Measurements from ENCODE around the gene PCDHA12. TPM values are rescaled to one million over a fixed set of nuclear protein-coding genes. Genes with fewer than 3 reads are reported as not detected.
A peak's percentile ranks its signal among the peaks of the same experiment; 100 is the strongest.
"Not testable (repeated sequence)": the region's sequence is repeated elsewhere in the genome, so short reads cannot be mapped to it uniquely, and the experiment has no call there.

Gene PCDHA12, protein sequence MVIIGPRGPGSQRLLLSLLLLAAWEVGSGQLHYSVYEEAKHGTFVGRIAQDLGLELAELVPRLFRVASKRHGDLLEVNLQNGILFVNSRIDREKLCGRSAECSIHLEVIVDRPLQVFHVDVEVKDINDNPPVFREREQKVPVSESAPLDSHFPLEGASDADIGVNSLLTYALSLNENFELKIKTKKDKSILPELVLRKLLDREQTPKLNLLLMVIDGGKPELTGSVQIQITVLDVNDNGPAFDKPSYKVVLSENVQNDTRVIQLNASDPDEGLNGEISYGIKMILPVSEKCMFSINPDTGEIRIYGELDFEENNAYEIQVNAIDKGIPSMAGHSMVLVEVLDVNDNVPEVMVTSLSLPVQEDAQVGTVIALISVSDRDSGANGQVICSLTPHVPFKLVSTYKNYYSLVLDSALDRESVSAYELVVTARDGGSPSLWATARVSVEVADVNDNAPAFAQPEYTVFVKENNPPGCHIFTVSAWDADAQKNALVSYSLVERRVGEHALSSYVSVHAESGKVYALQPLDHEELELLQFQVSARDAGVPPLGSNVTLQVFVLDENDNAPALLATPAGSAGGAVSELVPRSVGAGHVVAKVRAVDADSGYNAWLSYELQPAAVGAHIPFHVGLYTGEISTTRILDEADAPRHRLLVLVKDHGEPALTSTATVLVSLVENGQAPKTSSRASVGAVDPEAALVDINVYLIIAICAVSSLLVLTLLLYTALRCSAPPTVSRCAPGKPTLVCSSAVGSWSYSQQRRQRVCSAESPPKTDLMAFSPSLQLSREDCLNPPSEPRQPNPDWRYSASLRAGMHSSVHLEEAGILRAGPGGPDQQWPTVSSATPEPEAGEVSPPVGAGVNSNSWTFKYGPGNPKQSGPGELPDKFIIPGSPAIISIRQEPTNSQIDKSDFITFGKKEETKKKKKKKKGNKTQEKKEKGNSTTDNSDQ
- total RNA-seq, result under 1 TPM; 0.40 to 0.50 TPM

DNA sequence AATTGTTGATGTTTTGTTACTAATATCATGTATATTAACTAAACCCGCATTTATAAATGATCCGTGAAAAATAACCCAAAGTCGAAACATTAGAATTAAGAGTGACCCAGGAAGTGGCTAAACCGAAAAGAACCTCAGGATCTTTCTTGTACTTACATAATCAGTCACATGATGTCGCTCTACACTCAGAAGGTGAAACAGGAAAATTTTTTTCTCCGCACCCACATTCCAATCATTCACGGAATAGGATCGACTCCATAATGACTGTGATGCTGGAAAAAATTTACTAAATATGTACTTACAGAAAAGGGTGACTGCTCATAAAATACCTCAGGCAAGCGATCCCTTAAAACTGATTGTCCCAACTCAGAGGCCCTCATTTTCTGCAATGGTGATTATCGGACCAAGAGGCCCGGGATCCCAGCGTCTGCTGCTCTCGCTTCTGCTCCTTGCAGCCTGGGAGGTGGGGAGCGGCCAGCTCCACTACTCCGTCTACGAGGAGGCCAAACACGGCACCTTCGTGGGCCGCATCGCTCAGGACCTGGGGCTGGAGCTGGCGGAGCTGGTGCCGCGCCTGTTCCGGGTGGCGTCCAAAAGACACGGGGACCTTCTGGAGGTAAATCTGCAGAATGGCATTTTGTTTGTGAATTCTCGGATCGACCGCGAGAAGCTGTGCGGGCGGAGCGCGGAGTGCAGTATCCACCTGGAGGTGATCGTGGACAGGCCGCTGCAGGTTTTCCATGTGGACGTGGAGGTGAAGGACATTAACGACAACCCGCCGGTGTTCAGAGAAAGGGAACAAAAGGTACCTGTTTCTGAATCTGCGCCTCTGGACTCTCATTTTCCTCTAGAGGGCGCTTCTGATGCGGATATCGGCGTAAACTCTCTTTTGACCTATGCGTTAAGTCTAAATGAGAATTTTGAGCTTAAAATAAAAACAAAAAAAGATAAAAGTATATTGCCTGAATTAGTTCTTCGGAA lies at the start of gene PCDHA12:
PCDHA12 (plus strand) TSS at position 224 of the 981 bp plus-strand sequence; CDS start at position 389, 165 bp downstream.
- intact Hi-C loops (cut with DNase I), result no loop called here
- no peaks in the 10 kb centered on the region for H3K36me3 ChIP-seq
- no peak for DNase-seq (ENCODE audit: low spot score)
- no peak for TF ChIP-seq POLR2AphosphoS5 (IDR thresholded peaks at IDR 0.05)
- no peak for TF ChIP-seq CTCF (IDR thresholded peaks at IDR 0.05)
- no peak for TF ChIP-seq POLR2A (IDR thresholded peaks at IDR 0.05)
- no peaks in the 10 kb centered on the region for H3K27me3 ChIP-seq (replicated peaks; ENCODE audit: insufficient read depth)
- WGBS, result 15% methylated on average over 47 of the region's 47 CpGs
- H3K9me3 ChIP-seq, result no peaks in the 10 kb centered on the region
- no peak within 1 kb of the TSS for H3K27ac ChIP-seq
- no peak within 1 kb of the TSS for H3K4me3 ChIP-seq
- no peaks in the 10 kb centered on the region for H3K4me1 ChIP-seq (replicated peaks)

- no peak for DNase-seq (ENCODE audit: low spot score)
- Histone ChIP-seq H3K4me1 (replicated peaks) (no peaks in the 10 kb centered on the region), H3K27me3 (replicated peaks; ENCODE audit: insufficient read depth) (peaks cover 2% of the 10 kb centered on the region), H3K27ac (no peak within 1 kb of the TSS), H3K36me3 (no peaks in the 10 kb centered on the region), H3K9me3 (no peaks in the 10 kb centered on the region), H3K4me3 (peak within 1 kb of the TSS in 1 of 2 donors; percentile 14)
- intact Hi-C loops (cut with DNase I), result no loop called here
- TF ChIP-seq POLR2AphosphoS5 (IDR thresholded peaks at IDR 0.05) (no peak), CTCF (IDR thresholded peaks at IDR 0.05) (peak in 1 of 4 experiments; percentile 12), POLR2A (IDR thresholded peaks at IDR 0.05) (no peak)
- 17% methylated on average over 27 of the region's 27 CpGs for WGBS
Measured at GRCh38 chr5:140827704-140828361, 47.3 kb upstream of the PCDHA12 start, which contains the start of gene PCDHA6. Gene PCDHA6 (plus strand): TSS chr5:140827960. CDS start chr5:140828092, 132 bp downstream.

GRCh38 chr5:140828362-140828737 lies 46.8 kb upstream of the PCDHA12 start:
- Histone ChIP-seq H3K4me1 (replicated peaks) (no peaks in the 10 kb centered on the region), H3K27ac (no peak overlapping the region), H3K27me3 (replicated peaks; ENCODE audit: insufficient read depth) (peaks cover 2% of the 10 kb centered on the region), H3K4me3 (peak overlapping the region in 1 of 2 donors; percentile 14), H3K9me3 (no peaks in the 10 kb centered on the region), H3K36me3 (no peaks in the 10 kb centered on the region)
- intact Hi-C loops (cut with DNase I), result no loop called here
- TF ChIP-seq POLR2A (IDR thresholded peaks at IDR 0.05), result no peak
- no peak for TF ChIP-seq POLR2AphosphoS5 (IDR thresholded peaks at IDR 0.05)
- TF ChIP-seq CTCF (IDR thresholded peaks at IDR 0.05), result no peak
- DNase-seq (ENCODE audit: low spot score), result no peak
- WGBS, result 21% methylated on average over 18 of the region's 18 CpGs

DNA sequence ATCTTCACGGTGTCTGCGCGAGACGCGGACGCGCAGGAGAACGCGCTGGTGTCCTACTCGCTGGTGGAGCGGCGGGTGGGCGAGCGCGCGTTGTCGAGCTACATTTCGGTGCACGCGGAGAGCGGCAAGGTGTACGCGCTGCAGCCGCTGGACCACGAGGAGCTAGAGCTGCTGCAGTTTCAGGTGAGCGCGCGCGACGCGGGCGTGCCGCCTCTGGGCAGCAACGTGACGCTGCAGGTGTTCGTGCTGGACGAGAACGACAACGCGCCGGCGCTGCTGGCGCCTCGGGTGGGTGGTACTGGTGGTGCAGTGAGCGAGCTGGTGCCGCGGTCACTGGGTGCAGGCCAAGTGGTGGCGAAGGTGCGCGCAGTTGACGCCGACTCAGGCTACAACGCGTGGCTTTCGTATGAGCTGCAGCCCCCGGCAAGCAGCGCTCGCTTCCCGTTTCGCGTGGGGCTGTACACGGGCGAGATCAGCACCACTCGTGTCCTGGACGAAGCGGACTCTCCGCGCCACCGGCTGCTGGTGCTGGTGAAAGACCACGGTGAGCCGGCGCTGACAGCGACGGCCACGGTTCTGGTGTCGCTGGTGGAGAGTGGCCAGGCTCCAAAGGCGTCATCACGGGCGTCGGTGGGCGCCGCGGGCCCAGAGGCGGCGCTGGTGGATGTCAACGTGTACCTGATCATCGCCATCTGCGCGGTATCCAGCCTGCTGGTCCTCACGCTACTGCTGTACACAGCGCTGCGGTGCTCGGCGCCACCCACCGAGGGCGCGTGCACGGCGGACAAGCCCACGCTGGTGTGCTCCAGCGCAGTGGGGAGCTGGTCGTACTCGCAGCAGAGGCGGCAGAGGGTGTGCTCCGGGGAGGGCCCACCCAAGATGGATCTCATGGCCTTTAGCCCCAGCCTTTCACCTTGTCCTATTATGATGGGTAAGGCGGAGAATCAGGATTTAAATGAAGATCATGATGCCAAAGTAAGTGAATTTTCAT lies 45.3 kb upstream of the PCDHA12 start:
- H3K9me3 ChIP-seq; intact Hi-C loops (cut with DNase I); DNase-seq (ENCODE audit: low spot score); H3K27me3 ChIP-seq (replicated peaks; ENCODE audit: insufficient read depth); H3K4me3 ChIP-seq; H3K4me1 ChIP-seq (replicated peaks); H3K36me3 ChIP-seq; H3K27ac ChIP-seq: not testable (repeated sequence)
- 38% methylated on average over 74 of the region's 106 CpGs for WGBS

Data from prostate gland (tissue), 2 donors.